GM21576 (cell line): ENCODE results near the gene ZNF618.

Experiments
- ATAC-seq: cut with Tn5 transposase; IDR thresholded peaks from one replicate; pipeline ENCODE4 v1.9.1; 2021; ENCODE audit warnings: mild to moderate bottlenecking, moderate library complexity; ENCODE audit not compliant: unreplicated experiment

Gene ZNF618

DNA sequence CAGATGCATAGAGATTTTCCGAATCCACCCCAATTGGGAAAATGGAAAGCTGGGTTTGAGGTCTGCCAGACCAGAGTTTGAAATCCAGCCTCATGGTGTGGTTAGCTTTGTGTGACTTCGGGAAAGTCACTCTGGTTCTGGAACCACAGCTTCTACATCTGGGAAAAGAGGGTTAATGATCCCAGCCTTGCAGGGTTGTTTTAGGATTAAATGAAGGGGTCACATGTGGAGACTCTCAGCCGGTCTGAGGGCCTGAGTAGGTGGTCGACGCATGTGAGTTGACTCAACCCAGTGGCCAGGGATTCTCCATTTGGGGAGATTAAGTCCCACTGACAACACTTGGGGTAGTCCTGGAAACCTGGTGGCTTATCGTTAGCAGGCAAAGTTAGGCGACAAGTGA is 6.1 kb downstream of the ZNF618 start:
- no peak for ATAC-seq

- no peak for ATAC-seq
Observed at GRCh38 chr9:113882636-113883164, 6.6 kb downstream of the ZNF618 start.

GRCh38 chr9:113885183-113886025 is 9.3 kb downstream of the ZNF618 start:
- ATAC-seq = no peak

DNA sequence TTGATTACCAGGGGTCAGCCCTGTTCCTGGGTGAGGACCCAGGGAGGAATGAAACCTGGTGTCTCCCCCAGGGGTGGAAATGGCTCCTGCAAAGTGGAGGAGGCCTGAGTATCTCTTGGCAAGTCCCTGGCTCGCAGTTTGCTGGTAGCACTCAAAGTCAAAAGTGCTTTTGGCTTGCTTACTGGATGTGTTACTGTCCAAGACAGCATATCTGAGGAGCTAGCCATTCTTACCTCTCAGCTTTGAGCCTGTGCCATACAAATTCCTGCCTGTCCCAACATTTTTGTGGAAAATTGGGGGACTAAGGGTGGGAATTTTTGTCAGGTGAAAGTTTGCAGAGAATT is 9.9 kb downstream of the ZNF618 start:
- no peak for ATAC-seq

DNA sequence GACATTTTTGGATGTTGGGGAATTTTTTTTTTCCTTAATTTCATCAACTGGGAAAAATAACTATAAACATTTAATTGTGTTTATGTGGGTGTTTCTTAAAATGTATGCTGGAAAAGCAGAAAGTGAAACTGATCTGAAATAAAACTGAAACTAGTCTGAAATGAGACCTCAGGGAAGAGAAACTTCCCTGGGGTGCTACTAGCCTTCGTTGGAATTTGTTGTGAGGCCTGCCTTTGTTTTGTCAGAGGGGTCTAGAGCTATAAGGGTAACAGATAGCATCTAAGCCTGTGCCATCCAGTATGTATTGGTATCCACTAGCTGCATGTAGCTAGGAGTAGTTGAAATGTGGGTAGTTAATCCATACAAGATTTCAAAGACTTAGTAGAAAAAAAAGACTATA is 10.4 kb downstream of the ZNF618 start:
- ATAC-seq = no peak

GRCh38 chr9:113886933-113887332 is 10.8 kb downstream of the ZNF618 start:
- no peak for ATAC-seq

- no peak for ATAC-seq
Observed at GRCh38 chr9:113887436-113887835, 11.3 kb downstream of the ZNF618 start.

DNA sequence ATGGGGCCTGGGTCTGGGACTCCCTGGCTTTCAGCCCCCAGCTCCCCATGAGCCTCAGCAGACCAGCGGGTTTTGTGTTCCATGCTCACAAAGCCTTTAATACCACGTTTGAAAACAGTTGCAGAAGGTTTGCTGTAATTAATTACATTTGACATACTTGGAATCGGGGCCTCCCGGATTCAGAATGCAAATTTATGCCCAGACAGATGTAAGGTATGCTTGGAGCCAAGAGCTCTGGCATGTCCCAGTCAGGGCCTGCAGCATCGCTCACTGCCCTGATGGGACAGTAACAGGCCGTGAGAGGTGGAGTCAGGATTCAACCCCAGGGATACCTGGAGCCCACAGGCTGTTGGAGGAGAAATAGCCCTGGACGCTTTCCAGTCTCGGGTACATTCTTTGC is 12.2 kb downstream of the ZNF618 start:
- no peak for ATAC-seq

DNA sequence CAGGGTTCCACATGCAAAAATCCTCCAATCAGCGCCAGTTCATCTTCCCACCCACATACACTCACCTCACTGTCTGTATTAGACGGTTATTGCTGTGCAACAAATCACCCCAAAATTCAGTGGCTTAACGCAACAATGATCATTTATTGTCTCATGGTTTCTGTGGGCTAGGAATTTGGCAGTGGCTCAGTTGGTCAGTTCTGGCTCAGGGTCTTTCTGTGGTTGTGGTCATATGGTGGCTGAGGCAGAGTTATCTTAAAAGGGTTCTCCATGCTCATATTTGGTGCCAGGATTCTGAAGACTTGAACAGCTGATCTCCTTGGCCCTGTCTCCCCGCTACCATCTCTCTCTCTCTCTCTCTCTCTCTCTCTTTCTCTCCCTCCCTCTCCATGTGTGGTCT is 12.9 kb downstream of the ZNF618 start:
- ATAC-seq = no peak

GRCh38 chr9:113890704-113891103 is 14.6 kb downstream of the ZNF618 start:
- ATAC-seq = no peak

DNA sequence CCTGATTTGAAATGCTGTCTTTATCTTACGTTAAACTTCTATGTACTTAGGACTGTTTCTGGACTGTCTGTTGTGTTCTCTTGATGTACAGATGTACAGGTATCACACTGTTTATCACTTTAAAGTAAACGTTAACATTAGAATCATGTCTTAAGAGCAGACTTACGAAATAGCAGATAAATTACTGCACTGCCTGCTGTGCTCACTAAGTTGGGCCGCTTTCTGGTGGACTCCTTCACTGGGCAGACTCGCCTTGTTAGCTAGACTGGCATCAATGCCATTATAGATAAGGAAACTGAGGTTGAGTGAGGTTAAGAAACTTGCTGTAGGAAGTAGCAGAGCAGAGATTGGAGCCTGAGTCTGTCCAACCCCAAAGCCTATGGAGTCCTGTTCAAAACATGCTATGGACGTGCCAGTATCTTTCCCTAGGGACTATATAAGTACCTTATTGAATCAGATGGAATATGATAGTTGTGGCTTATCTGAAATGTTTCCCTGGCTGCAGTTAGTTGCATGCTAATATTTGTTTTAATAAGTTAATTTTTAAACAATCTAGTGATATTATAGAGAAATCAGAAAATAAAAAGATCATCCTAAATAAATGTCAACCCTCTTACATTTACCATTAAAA is 16.9 kb downstream of the ZNF618 start:
- no peak for ATAC-seq

DNA sequence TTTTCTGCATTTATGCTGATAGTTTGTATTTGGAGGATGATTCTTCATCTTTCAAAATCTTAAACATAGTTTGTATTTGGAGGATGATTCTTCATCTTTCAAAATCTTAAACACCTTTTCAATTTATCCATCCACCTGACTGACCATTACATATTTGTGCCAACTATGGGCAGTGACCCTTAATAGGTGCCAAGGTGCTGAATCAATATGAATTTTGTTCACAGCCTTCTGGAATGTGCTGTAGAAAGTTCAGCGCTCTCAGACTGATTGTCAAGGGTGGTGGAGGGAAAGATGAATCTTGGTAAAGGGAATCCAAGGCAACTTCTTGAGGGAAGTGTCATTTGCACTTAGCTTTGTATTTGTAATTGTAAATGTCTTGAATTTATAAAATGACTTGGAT is 18.1 kb downstream of the ZNF618 start:
- no peak for ATAC-seq

GRCh38 chr9:113895526-113895925 is 19.4 kb downstream of the ZNF618 start:
- ATAC-seq = no peak

GRCh38 chr9:113896713-113897112 is 20.6 kb downstream of the ZNF618 start:
- ATAC-seq = no peak

DNA sequence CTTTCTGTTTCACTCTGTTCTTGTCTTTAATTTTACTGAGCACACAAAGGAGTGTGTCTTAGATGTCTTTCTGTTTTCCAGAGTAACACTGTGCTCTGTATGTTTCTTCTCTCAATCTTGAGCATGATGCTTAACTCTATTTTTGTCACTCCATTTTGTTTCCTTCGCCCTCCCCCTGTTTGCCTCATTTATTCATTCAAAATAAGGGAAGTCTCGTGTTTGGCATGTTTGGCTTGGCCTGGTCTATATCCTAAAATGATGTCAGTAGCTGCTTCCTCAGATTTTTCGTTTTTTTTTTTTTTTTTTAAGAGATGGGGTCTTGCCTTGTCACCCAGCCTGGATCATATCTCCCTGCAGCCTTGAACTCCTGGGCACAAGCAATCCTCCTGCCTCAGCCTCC is 22.0 kb downstream of the ZNF618 start:
- ATAC-seq = no peak

GRCh38 chr9:113898596-113898995 is 22.5 kb downstream of the ZNF618 start:
- no peak for ATAC-seq

GRCh38 chr9:113899205-113899604 is 23.1 kb downstream of the ZNF618 start:
- ATAC-seq = no peak

DNA sequence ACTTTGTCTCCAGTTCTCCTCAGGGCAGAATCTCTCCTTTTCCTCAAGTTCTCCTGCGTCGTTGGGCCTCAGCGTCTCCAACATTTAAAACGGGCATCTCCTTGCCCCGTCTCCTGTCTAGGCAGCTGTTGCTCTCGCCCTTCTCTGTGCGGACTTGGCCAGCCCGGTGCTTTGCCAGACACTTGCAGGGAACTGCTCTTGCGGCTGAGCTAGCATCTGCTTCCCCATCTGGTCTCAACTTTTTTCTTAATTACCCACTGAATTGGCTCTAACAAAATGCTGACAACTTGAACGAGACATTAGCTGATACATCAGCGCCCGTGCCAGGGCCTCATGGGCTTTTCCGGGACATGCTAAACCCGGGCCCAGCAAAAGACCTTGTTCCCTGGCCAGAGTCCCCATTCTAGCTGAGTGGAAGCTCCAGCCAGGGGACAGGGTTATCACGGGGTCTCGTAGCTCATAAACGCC is 25.1 kb downstream of the ZNF618 start:
- no peak for ATAC-seq

DNA sequence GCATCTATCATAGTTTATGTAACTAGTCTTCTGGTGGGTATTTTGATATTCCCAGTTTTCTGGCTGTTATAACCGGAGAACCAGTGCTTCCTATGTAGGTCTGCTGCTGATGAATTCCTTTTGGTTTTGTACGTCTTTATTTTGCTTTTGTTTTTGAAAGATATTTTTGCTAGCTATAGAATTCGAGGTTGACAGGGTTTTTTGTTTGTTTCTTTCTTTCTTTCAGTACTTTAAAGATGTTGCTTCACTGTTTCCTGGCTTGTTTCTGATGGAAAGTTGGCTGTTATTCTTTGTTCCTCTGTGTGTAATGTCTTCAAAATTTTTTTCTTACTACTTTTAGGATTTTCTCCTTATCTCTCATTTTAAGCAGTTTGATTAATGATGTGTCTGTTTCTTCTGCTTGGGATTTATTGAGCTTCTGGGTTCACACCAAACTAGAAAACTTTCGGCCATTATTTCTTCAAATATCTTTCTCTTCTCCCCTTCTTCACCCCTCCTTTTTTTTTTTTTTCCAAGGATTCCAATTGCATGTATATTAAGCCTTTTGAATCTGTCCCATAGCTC is 27.5 kb downstream of the ZNF618 start:
- no peak for ATAC-seq

GRCh38 chr9:113906411-113907110 is 30.5 kb downstream of the ZNF618 start:
- no peak for ATAC-seq

DNA sequence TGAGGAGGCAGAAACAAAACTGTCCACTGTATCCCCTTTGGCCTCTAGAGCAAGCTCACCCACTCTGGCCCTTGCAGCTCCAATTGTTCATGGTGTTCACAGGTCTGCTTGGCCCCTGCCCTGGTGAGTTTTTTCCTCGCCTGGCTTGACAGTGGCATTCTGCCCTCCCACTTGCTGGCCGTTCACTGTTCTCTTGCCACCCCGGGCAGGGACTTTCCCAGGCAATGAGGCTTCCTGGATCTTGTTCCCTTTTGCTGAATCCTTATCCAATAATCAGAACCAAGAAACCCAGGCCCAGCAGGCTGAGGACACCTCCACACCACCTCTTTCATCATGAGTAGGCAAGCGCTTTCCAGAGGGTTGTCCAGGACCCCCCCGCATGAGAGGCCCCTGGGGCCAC is 31.2 kb downstream of the ZNF618 start:
- no peak for ATAC-seq
